ENCODE data around the gene PIGC.

- TF ChIP-seq WT1 (tag by site-specific recombination; IDR thresholded peaks at IDR 0.05): no peak
- TF ChIP-seq CTCF (tag by site-specific recombination; IDR thresholded peaks at IDR 0.05): no peak
- no peak for TF ChIP-seq ZNF510 (tag by site-specific recombination; IDR thresholded peaks at IDR 0.05; ENCODE audit: insufficient replicate concordance)
These were observed 48.6 kb upstream of the PIGC start for GRCh38 chr1:172492421-172492820.
